Nucleus accumbens (tissue), 56 donors: ENCODE data around the gene SRD5A1.
A peak's percentile ranks its signal among the peaks of the same experiment; 100 is the strongest.

Experiments
- DNase-seq, 56 donors: peaks; one replicate each; lab custom pipeline; 2025; lab: John Stamatoyannopoulos, UW

The SRD5A1 gene

DNA sequence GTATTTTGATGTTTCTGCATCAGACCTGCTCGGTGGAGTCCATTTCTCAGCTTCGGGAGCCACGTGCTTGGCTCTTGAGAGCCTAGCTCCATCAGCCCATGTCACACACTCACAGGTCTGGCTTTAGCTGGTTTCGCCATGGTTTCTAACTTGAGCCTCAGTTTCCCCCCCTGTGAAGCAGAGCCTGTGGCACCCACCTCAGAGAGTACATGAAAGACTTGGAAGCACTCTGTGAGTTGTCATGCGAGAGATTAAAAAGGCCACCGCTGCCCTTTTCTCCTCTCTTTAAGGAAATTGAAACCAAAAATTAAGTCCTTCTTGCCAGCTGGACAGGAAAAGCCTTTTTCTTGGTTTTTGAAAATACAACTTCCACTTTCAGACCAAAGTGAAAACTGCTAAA is 88.8 kb downstream of the SRD5A1 start:
- no peak for DNase-seq

DNA sequence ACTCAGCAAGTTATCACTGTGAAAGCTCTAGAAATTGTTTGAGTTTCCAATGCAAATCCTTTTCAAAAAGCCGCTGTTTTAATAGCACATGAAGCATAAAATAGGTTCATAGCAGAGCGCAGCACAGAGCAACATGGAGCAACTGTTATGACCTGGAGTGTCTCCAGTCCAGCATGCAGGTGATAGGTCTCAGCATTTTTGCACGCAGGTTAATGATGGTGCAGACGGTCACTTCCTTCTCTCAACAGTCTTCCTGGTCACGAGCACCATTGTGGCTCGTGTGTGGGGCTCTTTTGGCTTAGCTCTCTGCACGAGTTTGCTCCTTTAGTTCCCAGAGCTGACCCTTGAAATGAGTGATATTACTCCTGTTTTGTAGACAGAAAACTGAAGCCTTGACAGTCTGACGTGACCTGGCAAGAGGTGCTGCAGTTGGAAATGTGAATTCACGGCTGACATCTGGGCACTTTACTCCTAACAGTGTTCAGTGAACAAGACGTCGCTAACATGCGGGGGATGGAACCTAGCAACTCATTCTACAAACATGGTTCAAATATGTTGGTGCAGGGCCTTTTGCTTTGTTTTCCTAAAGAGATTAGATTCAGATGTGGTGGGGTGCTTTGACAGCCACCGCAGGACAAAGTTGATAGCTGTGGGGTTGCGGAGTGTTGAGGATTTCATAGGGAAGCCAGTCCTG is 90.0 kb downstream of the SRD5A1 start:
- peak in 1 of 56 donors; percentile 6 for DNase-seq

DNA sequence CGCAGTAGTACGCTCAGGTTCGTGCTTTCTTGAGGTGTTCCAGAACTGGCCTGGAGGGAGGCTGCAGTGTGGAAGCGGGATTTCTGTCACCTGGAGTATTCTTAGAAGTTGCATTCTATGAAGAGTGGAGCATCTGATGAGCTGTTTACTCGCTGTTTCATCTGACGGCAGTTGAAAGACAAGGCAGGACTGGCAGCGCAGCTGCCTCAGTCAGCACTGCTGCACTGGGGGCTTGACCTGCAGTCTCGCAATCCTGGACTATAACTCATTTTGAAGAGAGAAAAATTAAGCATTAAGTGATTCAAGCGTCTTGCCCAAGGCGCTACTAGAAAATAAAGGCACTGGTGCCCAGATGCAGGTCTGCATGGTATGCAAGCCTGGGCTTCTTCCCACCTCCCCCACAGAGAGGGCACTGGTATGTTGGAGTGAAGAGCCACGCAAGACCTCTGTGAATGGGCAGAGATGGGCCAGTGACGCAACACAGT is 90.6 kb downstream of the SRD5A1 start:
- DNase-seq = no peak
